Activated gamma-delta T cell treated with Interleukin-2 at 50 U/mL for 16 hours (primary cell): Measurements from ENCODE around the gene TEKT3.

Source experiments
- DNase-seq: peaks from one replicate; pipeline ENCODE4 v3.0.0-alpha.2; 2020

The TEKT3 gene

GRCh38 chr17:15341385-15341849 lies at the start of gene TEKT3:
Gene TEKT3, minus strand, starts transcription at chr17:15341597. Its CDS starts 10,012 bp downstream, at chr17:15331585.
- no peak for DNase-seq

- no peak for DNase-seq
Measured at GRCh38 chr17:15388356-15389041, 47.1 kb upstream of the TEKT3 start.

DNA sequence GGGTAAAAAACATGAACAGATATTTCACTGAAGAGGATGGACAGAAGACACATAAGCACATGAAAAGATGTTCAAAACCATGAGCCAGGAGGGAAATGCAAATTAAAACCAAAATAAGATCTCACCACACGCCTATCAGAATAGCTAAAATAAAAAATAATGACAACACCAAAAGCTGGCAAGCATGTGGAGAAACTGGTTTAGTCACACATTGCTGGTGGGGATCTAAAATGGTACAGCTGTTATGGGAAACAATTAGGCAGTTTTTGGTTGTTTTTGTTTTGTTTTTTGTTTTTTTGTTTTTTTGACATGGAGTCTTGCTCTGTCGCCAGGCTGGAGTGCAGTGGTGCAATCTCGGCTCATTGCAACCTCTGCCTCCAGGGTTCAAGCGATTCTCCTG lies 44.7 kb upstream of the TEKT3 start:
- no peak for DNase-seq

- DNase-seq = no peak
Measured at GRCh38 chr17:15385305-15385704, 43.9 kb upstream of the TEKT3 start.

GRCh38 chr17:15384142-15384787 lies 42.9 kb upstream of the TEKT3 start:
- DNase-seq = no peak

- no peak for DNase-seq
Measured at GRCh38 chr17:15382914-15383313, 41.5 kb upstream of the TEKT3 start.

GRCh38 chr17:15381707-15382106 lies 40.3 kb upstream of the TEKT3 start:
- no peak for DNase-seq

GRCh38 chr17:15380446-15380845 lies 39.0 kb upstream of the TEKT3 start:
- no peak for DNase-seq

DNA sequence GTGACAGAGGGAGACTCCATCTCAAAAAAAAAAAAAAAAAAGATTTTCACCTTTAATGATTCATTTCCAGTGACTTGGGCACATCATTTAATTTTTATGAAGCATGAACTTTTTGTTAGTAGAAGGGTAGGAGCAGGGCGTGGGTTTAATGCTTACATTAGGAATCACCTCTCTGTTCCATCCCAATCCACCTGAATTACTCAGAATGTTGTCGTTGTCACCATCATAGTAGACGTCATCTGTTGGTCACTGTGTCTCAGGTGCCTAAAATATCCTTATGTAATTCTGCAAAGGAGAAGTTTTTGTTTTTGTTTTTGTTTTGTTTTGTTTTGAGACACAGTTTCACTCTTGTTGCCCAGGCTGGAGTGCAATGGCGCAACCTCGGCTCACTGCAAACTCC lies 38.3 kb upstream of the TEKT3 start:
- no peak for DNase-seq

DNA sequence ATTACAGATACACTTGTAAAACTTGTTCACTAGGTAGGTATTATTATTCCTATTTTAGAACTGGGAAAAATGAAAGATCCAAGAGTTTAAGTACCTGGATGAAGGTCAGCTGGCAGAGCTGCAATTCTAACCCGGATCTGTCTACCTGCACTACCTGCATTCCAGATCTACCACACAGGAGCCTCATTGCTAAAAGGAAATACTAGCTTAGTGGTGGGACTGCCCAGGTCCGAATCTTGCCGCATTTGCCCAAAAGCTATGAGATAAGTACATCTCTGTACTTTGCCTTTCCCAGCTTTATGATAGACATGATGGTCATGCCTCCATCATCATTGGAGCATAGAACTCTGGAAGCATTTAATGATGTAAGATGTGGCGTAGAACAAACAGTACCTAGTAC lies 36.8 kb upstream of the TEKT3 start:
- DNase-seq = no peak

GRCh38 chr17:15377616-15378015 lies 36.2 kb upstream of the TEKT3 start:
- DNase-seq = no peak

DNA sequence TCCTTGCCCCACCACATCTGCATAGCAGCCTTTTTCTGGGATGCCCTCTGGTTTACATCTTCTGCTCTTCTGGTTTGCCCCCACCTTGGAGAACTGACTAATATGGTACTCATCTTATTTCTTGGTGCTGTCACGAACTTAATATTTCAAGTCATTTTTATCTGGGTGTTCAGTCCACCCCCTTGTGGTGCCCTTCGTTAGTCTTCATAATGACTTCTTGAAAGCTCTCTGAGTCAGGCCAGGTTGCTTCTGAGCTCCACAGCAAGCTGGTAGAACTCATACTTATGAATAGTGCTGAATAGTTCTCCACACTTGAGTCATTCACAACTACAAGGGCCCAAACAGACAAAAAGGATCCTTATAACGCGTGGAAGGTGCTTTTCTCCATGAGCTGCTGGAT lies 35.8 kb upstream of the TEKT3 start:
- DNase-seq = no peak

GRCh38 chr17:15371376-15372130 lies 30.2 kb upstream of the TEKT3 start:
- DNase-seq = no peak

GRCh38 chr17:15368600-15368999 lies 27.2 kb upstream of the TEKT3 start:
- DNase-seq = no peak

DNA sequence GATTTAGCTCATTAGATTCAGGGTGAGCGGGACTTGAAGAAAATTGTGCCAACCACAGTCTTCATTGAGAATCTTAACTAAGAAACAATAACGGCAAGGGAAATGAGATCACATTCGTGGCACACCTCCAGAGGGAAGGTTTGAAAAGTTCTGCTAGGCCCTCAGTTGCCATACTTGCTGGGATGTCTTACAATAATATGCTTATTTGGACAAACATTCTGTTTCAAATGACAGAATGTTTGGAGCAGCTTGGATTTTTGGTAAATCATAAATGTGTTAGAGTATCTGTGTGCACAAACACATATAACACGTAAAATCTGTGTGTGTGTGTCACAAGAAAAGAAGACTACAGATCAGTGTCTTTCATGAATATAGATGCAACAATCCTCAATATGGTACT lies 24.6 kb upstream of the TEKT3 start:
- DNase-seq = no peak

DNA sequence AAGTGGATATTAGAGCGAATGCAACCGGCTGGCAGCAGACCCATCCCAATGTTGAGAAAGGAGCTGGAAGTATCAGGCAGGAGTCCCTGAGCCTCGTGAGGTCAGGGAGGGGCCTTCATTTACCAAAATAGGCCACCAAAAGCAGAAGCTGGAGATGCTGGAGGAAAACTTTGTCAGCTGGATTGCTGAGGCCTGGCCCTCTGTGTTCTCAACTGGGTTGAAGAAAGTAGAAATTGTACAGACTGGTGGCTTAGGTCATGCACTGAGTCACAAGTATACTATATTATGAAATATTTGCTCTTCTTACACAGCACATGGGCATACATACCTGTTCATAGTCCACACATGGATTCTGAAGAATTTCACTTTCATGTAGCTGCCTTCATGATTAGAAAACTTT lies 23.2 kb upstream of the TEKT3 start:
- DNase-seq = no peak

DNA sequence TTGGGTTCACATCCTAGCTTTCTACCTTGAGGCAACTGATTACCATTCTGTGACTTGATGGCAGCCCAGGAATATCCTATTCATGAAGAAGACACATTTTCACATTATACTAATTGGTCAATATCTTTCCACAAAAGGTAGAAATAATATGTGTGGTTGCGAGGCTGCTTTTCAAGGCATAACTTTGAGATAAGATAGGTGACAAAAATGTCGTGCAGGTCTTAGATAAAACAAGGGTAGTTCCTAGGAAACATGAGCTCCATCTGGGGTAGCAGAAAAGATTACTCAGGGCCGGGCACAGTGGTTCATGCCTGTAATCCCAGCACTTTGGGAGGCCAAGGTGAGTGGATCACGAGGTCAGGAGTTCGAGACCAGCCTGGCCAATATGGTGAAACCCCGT lies 22.3 kb upstream of the TEKT3 start:
- DNase-seq = no peak

DNA sequence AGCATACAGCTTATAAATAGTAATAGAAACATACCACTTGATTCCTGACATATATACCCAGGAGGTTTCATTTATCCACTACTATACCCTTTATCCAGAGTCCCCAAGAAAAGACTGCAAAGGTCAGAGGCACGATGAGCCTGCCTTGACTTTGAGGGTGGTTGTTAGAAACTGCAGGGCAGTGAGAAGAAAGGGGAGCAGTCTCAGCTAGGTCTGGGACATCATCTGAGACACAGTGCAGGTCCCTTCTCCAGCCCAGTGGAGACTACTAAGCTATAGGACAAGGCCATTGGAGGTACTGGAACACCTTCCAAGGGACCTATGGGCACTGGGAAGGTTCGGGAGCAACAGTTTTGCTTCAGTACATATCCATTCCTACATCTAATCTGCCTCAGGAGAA lies 20.2 kb upstream of the TEKT3 start:
- DNase-seq = no peak

DNA sequence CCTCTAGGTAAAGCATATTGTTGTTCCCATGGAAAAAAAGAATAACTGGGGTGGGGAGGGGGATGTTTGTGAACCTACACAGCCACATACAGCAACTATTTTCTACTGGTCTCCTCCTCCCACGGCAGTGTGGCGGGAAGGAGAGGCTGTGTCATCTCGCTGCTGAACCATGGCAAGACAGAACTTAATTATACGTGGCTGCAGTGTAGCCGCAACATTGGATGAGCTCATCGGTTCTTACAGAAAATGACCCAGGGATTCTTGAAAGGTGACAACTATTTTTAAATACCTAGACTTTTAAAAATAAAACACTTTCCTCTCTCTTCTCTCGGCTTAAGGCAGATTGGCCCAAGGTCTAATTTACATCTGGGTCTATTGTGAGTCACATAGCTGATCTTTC lies 19.8 kb upstream of the TEKT3 start:
- DNase-seq = no peak

DNA sequence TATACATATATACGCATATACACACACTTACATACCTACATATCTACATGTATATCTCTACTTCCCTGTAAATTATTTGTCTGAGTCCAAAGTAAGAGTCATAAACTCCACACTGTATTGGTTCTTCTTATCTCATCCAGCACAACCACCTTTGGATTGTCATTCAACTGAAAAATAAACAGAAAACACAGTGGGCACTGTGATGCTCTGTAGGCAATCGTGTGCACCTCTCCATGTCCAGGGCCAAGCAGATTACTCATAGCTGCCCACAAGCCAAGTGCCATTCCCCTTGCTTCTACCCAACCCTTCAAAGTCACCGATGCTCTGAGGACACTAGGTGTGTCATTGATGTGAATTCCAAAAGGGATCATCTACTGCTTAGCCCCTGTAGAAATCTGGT lies 12.9 kb upstream of the TEKT3 start:
- DNase-seq = no peak

GRCh38 chr17:15351925-15352324 lies 10.5 kb upstream of the TEKT3 start:
- no peak for DNase-seq

DNA sequence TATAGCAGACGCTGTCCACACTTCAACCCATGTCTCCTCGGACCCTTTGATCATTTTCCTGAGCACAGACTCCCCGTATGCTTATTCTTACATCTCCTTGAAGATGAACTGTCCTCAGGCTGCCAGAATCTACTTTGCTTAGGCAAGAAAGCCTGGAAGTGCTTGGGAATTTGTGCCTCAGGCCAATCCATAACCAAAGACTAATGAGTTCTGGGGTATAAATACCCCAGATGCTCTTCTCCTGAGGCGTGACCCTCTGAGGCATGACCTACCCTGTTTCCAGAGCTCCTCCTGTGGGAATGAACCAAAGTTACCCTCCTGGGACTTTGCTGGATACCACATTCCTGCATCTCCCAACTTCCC lies 10.1 kb upstream of the TEKT3 start:
- no peak for DNase-seq

DNA sequence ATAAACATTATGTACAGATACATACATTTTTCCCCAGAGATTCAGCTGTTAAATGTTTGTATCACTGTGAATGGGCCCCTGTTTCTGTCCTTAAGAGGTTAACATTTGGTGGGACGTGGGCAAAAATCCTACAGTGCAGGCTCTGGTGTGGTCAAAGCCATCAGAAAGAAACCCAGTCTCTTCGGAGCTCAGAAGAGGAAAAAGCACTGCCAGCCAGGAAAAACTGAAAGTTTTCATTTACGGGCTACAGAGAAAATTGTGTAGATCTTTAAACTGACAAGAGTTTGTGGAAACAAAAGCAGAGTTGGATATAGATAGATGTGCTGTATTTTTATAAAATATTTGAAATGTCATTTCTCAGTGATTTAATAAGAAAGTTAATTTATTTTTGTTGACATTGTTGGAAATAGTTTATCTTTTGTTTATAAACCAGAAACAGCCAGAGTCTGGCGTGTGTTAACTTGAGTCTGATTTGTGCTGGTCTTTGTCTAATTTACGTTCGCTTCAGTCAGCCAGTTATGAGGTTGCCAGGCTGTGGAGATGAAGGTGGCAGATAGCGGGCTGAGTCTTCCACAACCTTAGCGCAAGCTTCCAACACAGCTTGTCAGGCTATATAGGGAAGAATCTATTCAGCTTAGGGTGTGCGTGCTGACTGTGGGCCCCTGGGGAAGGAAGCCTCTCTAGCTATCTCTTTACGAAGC lies 9.5 kb upstream of the TEKT3 start:
- no peak for DNase-seq

GRCh38 chr17:15349119-15349518 lies 7.7 kb upstream of the TEKT3 start:
- DNase-seq = no peak
